KOPT-K1 (cell line): ENCODE measurements around the gene ANKFY1.
A peak's percentile ranks its signal among the peaks of the same experiment; 100 is the strongest.

ENCODE experiments used
- H3K27ac ChIP-seq: fragments of 200-600 bp; sonication (generic); 2 replicates; pipeline ENCODE4 v1.5.1; 2016; ENCODE audit warnings: antibody characterized with exemption, mild to moderate bottlenecking, low read depth, low read length; ENCODE audit not compliant: poor library complexity, severe bottlenecking
- H3K36me3 ChIP-seq: fragments of 200-600 bp; sonication (generic); 2 replicates; pipeline ENCODE4 v1.5.1; 2017; ENCODE audit warnings: antibody characterized with exemption, mild to moderate bottlenecking, low read length, moderate library complexity; ENCODE audit not compliant: insufficient read depth
- H3K9me3 ChIP-seq: fragments of 200-600 bp; sonication (generic); 2 replicates; pipeline ENCODE4 v1.5.1; 2017; ENCODE audit warnings: antibody characterized with exemption, low read length, mild to moderate bottlenecking; ENCODE audit not compliant: insufficient read depth, poor library complexity, severe bottlenecking

Gene ANKFY1

GRCh38 chr17:4185656-4186055 is 78.1 kb downstream of the ANKFY1 start:
- Histone ChIP-seq H3K27ac (no peak overlapping the region), H3K36me3 (peaks cover 99% of the 10 kb centered on the region), H3K9me3 (no peaks in the 10 kb centered on the region)

DNA sequence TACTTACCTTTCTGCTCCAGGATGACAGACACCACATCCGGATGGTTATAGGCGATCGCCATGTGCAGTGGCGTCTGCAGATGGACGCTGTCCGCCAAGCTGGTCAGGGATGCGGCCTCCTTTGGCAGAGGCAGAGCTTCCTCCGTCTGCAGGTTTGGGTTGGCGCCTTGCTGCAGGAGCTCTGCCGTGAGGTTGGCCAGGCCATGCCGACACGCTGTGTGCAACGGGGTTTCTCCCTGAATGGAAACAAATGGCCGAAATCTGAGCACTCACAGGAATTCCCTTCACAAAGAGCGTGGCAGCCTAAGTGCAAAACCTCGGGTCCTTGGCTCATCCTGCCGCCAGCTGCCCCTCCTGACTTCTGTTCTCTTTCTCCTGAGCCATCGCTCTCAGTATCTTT is 79.0 kb downstream of the ANKFY1 start:
- Histone ChIP-seq H3K36me3 (peaks cover 98% of the 10 kb centered on the region), H3K9me3 (no peaks in the 10 kb centered on the region), H3K27ac (no peak overlapping the region)

DNA sequence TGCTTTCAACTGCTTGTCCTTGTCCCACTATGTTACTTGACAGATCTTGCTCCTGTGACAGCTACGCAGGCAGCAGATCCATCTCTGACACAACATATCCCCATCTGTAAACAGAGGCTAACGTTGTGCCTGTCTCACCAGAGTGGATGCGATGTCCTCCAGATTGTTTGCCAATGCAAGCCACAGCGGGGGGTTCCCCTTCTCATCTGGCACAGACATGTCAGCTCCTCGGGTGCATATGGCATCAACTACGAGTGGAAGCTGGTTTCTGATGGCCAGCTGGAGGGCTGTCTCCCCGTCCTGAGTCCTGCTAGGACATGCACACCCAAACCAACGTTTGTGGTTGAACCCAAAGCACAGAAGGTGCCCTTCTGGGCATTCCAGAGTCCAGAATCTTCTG is 81.7 kb downstream of the ANKFY1 start:
- Histone ChIP-seq H3K27ac (no peak overlapping the region), H3K9me3 (no peaks in the 10 kb centered on the region), H3K36me3 (peaks cover 98% of the 10 kb centered on the region)

- Histone ChIP-seq H3K36me3 (peaks cover 94% of the 10 kb centered on the region), H3K9me3 (no peaks in the 10 kb centered on the region), H3K27ac (no peak overlapping the region)
These were observed 83.0 kb downstream of the ANKFY1 start for GRCh38 chr17:4180791-4181190.

- H3K27ac ChIP-seq = no peak overlapping the region
- peaks cover 95% of the 10 kb centered on the region for H3K36me3 ChIP-seq
- H3K9me3 ChIP-seq = no peaks in the 10 kb centered on the region
These were observed 84.7 kb downstream of the ANKFY1 start for GRCh38 chr17:4179071-4179470.

GRCh38 chr17:4178651-4179050 is 85.1 kb downstream of the ANKFY1 start:
- H3K36me3 ChIP-seq = peaks cover 95% of the 10 kb centered on the region
- no peak overlapping the region for H3K27ac ChIP-seq
- no peaks in the 10 kb centered on the region for H3K9me3 ChIP-seq

- Histone ChIP-seq H3K27ac (no peak overlapping the region), H3K36me3 (peaks cover 95% of the 10 kb centered on the region), H3K9me3 (no peaks in the 10 kb centered on the region)
These were observed 86.0 kb downstream of the ANKFY1 start for GRCh38 chr17:4177806-4178205.

- no peaks in the 10 kb centered on the region for H3K9me3 ChIP-seq
- peak overlapping the region; percentile 49 for H3K27ac ChIP-seq
- peaks cover 95% of the 10 kb centered on the region for H3K36me3 ChIP-seq
These were observed 86.8 kb downstream of the ANKFY1 start for GRCh38 chr17:4176808-4177472.

- Histone ChIP-seq H3K27ac (peak overlapping the region; percentile 49), H3K36me3 (peaks cover 95% of the 10 kb centered on the region), H3K9me3 (no peaks in the 10 kb centered on the region)
These were observed 87.6 kb downstream of the ANKFY1 start for GRCh38 chr17:4175921-4176807.

DNA sequence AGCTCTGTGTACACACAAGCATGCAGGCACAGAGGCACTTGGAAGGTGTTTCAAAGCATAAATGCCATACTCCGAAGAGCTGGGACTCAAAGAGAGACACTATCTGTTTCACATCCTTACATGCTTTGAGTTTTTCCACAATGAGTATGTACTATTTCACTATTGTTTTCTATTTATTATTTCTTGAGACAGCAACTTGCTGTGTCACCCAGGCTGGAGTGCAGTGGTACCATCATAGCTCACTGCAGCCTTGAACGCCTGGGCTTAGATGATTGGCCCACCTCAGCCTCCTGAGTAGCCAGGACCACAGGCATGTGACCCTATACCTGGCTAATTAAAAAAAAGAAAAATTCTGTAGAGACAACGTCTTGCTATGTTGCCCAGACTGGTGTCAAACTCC is 89.2 kb downstream of the ANKFY1 start:
- Histone ChIP-seq H3K27ac (no peak overlapping the region), H3K9me3 (no peaks in the 10 kb centered on the region), H3K36me3 (peaks cover 96% of the 10 kb centered on the region)

GRCh38 chr17:4173781-4174180 is 90.0 kb downstream of the ANKFY1 start:
- Histone ChIP-seq H3K9me3 (no peaks in the 10 kb centered on the region), H3K36me3 (peaks cover 96% of the 10 kb centered on the region), H3K27ac (no peak overlapping the region)

DNA sequence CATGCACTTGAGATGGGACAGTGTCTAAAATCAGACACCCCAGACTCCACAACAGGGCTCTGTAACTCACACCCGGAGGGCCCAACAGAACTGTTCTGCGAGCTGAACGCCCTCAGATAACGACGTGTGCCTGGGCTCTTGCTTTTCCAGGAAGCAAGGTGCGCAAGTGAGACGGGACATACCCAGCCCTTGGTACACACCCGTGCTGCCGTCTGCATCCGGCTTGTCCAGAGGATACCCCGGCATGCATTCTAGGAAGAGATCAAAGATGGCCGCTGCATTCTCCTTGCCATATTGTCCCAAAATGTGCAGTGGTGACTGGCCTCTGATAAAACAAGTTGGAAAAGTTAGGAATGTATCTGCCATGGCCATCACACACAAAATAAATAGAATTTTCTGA is 91.4 kb downstream of the ANKFY1 start:
- H3K9me3 ChIP-seq = no peaks in the 10 kb centered on the region
- H3K36me3 ChIP-seq = peaks cover 96% of the 10 kb centered on the region
- no peak overlapping the region for H3K27ac ChIP-seq

DNA sequence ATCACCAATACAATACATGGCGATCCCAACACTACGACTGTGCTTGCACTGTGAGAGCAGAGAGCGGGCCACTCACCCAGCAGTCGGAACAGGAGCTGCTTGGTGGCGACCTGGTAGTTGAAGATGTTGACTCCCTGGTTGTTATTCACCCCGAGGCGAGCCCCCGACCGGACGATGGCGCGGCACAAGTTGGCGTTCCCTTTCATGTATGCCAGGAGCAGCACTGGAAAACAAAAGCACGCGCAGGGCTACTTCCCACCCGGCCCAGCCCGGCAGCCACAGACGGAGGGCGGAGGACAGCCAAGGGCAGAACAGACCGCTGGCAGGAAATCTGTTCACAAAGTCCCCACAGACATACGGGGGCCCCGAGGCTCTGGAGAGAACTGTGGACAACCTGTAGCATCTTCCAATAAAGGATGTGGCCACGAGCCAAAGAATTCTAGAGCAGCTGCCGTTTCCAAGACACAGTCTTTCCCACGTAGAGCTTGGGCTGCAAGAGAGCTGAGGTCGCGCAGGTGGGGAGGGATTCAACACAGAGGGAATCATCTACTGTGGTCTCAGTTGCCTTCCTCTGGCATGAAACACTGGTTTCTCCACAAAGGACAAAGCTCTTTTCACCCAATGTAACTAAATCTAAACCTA is 93.0 kb downstream of the ANKFY1 start:
- H3K9me3 ChIP-seq = no peaks in the 10 kb centered on the region
- H3K27ac ChIP-seq = no peak overlapping the region
- peaks cover 100% of the 10 kb centered on the region for H3K36me3 ChIP-seq

DNA sequence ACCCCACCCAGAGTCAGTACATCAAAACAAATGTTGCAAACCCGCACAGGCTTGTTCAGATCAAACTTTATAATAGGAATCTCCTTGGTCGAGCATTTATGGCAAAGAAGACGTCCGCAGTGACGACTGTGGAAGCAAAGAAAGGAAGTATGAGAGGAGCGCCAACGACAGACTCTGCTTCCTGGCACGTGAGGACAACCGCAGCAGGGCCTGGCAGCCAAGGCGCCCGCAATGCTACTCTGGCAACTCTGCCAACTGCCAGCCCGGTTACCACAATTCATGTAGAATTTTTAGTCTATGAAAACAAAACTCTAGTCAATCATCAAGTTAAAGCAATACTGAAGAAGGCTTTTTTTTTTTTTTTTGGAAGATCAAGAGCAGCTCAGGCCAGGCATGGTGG is 96.0 kb downstream of the ANKFY1 start:
- Histone ChIP-seq H3K27ac (no peak overlapping the region), H3K9me3 (no peaks in the 10 kb centered on the region), H3K36me3 (peaks cover 97% of the 10 kb centered on the region)

GRCh38 chr17:4166419-4166818 is 97.4 kb downstream of the ANKFY1 start:
- no peak overlapping the region for H3K27ac ChIP-seq
- no peaks in the 10 kb centered on the region for H3K9me3 ChIP-seq
- peaks cover 85% of the 10 kb centered on the region for H3K36me3 ChIP-seq
